ENCODE results near the gene DAGLA.

DNA sequence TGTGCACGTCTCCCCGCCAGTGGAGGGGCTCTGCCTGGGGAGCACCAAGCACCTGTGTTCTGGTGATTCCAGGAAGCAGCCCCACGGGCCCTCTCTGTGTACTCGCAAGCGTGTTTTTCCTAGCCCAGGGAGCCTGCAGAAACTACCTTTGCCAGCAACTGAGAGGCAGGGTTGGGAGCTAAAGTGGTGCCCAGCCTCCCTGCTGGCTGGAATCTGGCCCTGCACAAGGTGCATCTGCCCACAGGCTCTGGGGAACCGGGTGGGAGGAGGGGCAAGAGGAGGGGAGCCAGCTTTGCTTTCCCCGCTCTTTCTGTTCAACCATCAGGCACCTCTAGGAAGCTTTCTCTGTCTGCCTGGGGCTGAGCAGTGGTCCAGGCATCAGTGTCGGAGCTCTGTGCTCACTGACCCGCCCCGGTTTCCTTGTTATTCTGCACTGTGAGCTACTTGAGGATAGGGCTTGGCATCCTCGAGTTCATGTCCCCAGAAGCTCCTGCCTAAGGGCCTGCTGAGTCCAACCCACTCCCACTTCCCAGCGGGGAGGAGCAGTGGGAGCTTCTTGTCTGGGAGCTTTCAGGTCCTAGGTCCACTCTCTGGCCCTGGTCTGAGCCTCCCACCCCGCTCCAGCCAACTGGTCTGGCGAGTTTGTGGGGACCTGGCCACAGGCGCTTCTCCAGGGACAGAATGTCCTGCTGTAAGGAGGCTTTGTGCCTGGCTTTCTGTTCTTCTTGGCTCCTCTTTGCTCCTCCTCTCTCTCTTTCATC, 14.9 kb downstream of the DAGLA start:
- no peak for TF ChIP-seq EZH2 (IDR thresholded peaks at IDR 0.05)
- no peak for TF ChIP-seq POLR2AphosphoS5 (IDR thresholded peaks at IDR 0.05; ENCODE audit: borderline replicate concordance, low read depth, low read length)

Data from SK-N-MC (cell line).